Fibroblast of pulmonary artery (primary cell): ENCODE data around the gene LIN28A.

Experiments used
- DNase-seq: peaks from one replicate; pipeline ENCODE4 v3.0.0-alpha.2; 2010; ENCODE audit warnings: low read depth
- H3K4me3 ChIP-seq: replicated peaks from 2 replicates; pipeline ENCODE4 v1.5.1; 2011; ENCODE audit warnings: low read depth, mild to moderate bottlenecking, control low read depth, low read length, moderate library complexity
- TF ChIP-seq, protein P1 (sequence below): IDR thresholded peaks from 2 replicates; pipeline ENCODE4 v1.5.1; 2011; ENCODE audit warnings: mild to moderate bottlenecking, control low read depth, low read length, inconsistent platforms; ENCODE audit errors: missing control alignments

The LIN28A gene, protein sequence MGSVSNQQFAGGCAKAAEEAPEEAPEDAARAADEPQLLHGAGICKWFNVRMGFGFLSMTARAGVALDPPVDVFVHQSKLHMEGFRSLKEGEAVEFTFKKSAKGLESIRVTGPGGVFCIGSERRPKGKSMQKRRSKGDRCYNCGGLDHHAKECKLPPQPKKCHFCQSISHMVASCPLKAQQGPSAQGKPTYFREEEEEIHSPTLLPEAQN

DNA sequence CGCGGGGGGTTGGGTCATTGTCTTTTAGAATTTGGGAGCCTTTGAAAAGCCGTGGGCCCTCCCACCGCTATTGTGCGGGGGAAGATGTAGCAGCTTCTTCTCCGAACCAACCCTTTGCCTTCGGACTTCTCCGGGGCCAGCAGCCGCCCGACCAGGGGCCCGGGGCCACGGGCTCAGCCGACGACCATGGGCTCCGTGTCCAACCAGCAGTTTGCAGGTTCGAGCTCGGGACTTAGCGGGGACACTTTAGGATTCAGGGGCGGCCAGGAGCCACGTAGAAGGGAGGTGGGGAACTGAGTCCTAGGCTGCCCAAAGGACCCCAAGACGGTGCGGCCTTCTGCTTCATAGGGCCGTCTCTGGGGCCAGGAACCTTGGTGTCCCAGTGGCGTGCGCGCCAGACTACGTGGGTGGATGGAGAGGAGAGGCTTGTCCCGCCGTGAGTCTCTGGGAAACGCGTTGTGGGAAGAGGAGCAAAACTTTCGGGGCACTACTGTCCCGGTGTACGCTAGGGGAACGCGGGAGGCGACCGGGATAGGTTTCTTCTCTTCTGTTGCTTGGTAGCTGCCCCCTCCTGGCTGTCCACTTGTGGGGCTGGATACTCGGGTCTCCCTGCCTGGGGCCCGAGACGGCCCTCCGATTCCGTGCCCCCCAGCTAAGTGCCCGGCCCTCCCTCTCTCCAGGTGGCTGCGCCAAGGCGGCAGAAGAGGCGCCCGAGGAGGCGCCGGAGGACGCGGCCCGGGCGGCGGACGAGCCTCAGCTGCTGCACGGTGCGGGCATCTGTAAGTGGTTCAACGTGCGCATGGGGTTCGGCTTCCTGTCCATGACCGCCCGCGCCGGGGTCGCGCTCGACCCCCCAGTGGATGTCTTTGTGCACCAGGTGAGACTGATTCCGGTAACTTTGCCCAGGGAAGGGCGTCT lies at the start of gene LIN28A:
TSS of gene LIN28A (plus strand) at position 112 of the 918 bp plus-strand sequence. CDS start at position 187, 75 bp downstream.
- TF ChIP-seq, protein P1, sequence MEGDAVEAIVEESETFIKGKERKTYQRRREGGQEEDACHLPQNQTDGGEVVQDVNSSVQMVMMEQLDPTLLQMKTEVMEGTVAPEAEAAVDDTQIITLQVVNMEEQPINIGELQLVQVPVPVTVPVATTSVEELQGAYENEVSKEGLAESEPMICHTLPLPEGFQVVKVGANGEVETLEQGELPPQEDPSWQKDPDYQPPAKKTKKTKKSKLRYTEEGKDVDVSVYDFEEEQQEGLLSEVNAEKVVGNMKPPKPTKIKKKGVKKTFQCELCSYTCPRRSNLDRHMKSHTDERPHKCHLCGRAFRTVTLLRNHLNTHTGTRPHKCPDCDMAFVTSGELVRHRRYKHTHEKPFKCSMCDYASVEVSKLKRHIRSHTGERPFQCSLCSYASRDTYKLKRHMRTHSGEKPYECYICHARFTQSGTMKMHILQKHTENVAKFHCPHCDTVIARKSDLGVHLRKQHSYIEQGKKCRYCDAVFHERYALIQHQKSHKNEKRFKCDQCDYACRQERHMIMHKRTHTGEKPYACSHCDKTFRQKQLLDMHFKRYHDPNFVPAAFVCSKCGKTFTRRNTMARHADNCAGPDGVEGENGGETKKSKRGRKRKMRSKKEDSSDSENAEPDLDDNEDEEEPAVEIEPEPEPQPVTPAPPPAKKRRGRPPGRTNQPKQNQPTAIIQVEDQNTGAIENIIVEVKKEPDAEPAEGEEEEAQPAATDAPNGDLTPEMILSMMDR: no peak
- no peak within 1 kb of the TSS for H3K4me3 ChIP-seq
- DNase-seq: no peak

DNA sequence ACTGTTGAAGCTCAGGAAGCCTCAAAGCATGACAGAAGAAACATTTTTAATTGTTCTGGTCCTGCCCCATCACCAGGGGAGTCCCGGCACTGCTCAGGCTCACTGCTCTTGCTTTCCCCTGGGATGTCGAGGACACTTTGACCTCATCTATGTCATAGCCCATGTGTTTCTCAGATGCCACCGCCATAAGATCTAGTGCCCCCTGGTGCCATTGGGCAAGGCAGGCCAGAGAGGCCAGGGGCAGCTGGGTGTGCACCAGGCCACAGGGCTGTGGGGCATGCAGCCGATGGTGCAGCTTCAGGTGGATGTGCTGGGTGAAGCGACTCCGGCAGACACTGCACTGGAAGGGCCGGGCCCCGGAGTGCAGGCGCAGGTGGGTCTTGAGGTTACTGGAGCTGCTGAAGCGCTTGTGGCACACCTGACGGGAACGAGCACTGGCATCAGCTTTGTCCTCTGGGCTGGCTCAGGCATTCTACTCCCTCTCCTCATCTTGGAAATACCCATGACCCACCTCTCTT lies 49.0 kb upstream of the LIN28A start:
- H3K4me3 ChIP-seq: no peak overlapping the region
- TF ChIP-seq, protein P1: no peak
- no peak for DNase-seq

DNA sequence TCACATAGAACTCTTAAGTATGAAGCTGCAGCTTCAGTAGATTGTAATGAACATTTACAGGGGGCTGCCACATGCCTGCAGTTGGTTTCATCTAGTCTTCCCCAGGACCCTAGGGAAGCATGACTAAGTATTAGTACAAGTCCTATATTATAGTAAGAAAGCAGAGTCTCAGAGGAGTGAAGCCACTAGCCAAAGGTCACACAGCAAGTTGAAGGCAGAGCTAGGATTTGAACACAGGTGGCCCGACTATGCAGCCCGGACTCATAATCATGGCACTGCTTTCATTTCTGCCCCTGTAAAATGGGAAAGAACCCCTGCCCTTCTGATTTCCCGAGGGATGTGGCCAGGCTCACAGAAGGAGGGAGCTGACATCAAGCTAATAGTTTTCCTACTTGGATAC lies 48.3 kb upstream of the LIN28A start:
- no peak for DNase-seq
- no peak overlapping the region for H3K4me3 ChIP-seq
- TF ChIP-seq, protein P1: no peak

DNA sequence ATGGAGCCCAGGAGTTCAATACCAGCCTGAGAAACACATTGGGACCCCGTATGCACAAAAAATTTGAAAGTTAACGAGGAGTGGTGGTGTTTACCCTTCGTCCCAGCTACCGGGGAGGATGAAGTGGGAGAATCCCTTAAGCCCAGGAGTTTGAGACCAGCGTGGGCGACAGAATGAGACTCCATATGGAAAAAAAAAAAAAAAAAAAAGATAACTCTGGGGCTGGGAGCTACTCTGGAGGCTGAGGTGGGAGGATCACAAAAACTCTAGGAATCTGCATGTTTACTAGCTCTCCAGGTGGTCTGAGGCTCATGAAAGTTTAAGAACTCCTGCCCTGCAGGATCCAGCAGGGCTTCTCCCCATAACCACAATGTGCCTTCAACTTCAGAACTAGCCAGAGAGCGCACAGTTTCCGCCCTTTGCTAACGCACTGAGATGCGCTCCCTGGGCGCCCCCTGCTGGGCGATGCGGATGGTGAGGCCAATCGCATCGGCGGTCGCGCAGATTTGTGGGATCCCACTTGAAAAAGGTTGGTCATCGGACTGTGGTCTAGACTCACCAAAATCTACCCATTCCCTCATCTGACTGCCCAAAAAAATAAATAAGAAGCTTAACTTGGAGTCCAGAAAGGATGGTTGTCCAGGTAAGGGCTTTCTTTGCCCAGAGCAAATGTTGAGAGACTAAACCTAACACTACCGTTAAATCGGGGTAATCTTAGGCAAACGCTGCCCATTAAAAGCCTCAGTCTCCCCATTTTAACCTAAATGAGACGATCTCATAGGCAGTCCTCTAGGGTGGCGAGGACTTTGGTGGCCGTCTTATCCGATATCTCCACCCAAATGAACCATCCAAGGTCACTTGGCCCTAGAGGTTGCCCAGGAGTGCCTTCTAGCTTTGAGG lies 46.8 kb upstream of the LIN28A start:
- DNase-seq: peak; percentile 72
- H3K4me3 ChIP-seq: no peak overlapping the region
- TF ChIP-seq, protein P1: peak; percentile 99

DNA sequence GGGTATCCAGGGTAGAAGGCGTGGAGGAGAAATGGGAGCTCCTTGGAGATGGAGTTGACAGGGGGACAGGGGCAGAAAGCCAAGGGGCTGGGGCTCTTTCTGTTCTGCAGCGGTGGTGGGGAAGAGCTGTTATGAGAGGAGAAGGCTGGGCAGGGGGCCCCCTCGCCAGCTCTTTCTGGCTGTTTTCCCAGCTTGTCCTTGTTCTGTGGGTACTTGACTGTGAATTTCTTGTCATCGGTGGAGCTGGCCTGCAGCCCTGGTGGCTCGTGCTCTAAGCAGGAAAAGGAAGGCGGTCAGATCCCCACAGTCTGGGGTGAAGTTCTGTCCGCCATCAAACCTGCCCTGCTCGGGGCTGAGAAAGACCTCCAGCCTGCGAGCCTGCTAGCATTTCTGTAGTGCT lies 45.7 kb upstream of the LIN28A start:
- DNase-seq: no peak
- no peak overlapping the region for H3K4me3 ChIP-seq
- TF ChIP-seq, protein P1: no peak

DNA sequence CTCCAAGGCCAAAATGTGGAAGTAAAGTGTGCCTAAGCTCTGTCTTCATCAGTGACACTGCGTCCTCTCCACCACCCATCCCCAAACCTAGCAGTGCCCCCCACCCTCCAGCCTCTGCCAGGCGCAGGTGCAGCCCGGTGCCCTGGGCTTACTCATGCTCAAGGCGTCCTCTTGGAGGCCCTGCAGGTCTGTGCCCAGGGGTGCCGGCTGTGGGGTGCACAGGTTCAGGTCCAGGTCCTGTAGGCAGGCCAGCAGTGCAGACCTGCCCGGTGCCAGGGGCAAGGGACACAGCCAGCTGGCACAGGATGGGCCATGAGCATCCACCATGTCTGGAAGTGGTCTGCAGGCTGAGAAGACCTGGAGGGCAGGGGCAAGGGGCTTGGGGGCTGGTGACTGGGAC lies 43.2 kb upstream of the LIN28A start:
- H3K4me3 ChIP-seq: no peak overlapping the region
- no peak for DNase-seq
- TF ChIP-seq, protein P1: no peak
